T-helper 2 cell treated with Interferon-gamma antibody and Interleukin-4, amounts not matched to agents 100 ng/mL and 5 ng/mL, for 36 hours (primary cell): ENCODE measurements around the gene LDHB. TPM values are rescaled to one million over a fixed set of nuclear protein-coding genes. Genes with fewer than 3 reads are reported as not detected.
"Not testable (repeated sequence)": the region's sequence is repeated elsewhere in the genome, so short reads cannot be mapped to it uniquely, and the experiment has no call there.

Source experiments
- intact Hi-C: fragments of 100-400 bp; cut with micrococcal nuclease; formaldehyde crosslinking; loops from one replicate; pipeline ENCODE4 v1.15.1; 2023
- total RNA-seq: library from RNA; stranded (reverse); gene quantifications from 2 replicates; pipeline ENCODE4 v1.2.3, GENCODE V29; 2022

Gene LDHB
- total RNA-seq, 1 donor from 2014 or later: 1,307 TPM

DNA sequence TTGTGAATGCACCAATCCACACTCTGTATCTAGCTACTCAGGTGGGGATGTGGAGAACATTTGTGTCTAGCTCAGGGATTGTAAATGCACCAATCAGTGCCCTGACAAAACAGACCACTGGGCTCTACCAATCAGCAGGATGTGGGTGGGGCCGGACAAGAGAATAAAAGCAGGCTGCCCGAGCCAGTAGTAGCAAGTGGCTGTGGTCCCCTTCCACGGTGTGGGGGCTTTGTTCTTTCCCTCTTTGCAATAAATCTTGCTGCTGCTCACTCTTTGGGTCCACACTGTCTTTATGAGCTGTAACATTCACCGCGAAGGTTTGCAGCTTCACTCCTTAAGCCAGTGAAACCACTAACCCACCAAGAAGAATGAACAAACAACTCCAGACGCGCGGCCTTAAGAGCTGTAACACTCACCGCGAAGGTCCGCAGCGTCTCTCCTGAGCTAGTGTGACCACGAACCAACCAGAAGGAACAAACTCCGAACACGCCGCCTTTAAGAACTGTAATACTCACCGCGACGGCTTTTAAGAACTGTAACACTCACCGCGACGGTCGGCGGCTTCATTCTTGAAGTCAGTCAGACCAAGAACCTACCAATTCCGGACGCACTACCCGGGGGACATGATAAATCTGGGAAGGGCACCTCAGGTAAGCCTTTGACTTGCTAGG lies 4.6 kb upstream of the LDHB start:
- intact Hi-C loops: no loop called here

DNA sequence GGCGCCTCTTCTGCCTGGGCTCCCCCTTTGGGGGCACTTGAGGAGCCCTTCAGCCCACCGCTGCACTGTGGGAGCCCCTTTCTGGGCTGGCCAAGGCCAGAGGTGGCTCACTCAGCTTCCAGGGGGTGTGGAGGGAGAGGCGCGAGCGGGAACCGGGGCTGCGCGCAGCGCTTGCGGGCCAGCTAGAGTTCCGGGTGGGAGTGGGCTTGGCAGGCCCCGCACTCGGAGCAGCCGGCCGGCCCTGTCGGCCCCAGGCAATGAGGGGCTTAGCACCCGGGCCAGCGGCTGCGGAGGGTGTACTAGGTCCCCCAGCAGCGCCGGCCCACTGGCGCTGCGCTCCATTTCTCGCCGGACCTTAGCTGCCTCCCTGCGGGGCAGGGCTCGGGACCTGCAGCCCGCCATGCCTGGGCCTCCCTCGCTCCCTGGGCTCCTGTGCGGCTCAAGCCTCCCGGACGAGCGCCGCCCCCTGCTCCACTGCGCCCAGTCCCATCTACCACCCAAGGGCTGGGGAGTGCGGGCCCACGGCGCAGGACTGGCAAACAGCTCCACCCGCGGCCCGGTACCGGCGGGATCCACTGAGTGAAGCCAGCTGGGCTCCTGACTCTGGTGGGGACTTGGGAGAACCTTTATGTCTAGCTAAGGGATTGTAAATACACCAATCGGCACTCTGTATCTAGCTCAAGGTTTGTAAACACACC lies 3.9 kb upstream of the LDHB start:
- intact Hi-C loops: not testable (repeated sequence)

DNA sequence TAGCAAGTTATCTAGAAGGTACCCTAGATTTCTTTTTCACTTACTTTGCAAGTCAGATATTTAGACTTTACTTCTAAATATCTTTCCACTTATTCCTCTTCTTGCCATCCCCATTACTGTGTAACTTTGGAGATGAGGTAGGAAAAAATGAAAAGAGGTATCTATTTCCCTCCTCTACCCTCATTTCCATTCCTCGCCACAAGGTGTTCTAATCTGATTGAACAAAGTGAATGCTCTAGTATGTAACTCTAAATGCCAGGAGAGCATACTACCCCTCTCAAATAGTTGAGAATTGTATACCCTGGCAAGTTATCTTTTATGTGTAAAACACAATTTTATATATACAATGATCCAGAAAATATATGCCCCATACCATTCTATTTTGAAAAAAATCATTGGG lies 1.7 kb upstream of the LDHB start:
- intact Hi-C loops: loop anchor here (5.0 to 10.0 kb wide), 2 partner anchors 885 to 968 kb away; partner anchors contain the start of genes C2CD5 and ETNK1

DNA sequence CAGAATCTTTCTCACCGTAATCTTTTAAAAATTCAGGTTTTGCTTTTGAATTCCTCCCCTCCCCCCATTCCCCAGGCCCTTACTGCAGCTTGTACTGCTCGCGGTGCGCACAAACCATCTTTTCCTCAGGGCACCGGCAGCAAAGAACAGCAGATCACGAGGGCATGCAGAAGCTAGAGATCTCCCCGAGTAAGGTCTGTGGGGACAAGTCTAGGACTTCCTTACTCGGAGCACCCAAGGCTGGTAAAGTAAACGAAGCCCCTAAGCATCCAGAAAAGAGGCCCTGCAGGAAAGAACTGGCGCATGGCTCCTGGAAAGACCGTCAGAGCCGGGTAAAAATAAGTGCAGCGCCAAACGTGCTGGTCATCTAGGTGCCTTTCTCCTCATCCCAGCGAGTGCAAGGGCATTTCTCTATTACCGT lies 727 bp downstream of the LDHB start:
- intact Hi-C loops: loop anchor here (1.0 to 10.0 kb wide), 10 partner anchors 14 to 970 kb away; partner anchors contain the start of genes C2CD5, CMAS, ETNK1 and GOLT1B

DNA sequence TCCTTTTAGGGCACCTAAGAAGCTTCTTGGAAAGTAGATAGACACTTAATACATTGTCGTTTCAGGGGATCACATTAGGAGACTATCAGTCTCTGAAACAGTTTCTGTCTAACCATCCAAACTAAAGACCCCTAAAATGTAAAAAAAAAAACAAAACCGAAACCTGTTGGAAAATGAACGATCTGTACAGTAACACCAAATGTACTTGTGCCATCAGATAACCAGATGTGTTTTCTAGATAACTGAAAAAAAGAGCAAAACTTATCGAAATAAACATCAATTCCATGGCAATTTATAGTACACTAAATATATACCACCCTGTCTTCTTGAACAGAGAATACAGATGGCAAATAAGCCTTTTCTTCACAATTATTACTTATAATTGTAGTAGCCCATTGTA lies 2.1 kb downstream of the LDHB start:
- intact Hi-C loops: loop anchor here (5.0 to 10.0 kb wide), 2 partner anchors 889 to 972 kb away; partner anchors contain the start of genes C2CD5 and ETNK1

DNA sequence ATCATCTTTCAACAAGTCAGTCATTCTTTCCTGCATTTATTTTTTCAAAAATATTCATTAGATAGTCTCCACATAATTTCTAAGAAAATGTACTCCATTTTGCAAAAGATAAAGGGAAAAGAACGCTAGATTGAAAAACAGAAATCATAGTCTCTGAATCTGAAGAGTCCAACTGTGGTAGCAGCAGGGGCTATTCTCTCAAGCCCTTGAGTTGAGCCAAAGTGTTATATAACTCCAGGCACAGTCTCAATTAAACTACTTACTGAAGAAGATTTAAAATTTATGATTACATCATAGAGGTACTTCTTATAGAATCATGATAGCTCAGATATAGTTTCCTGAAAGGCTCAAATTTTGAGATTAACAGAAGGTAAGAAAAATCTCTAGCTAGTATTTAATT lies 5.8 kb downstream of the LDHB start:
- intact Hi-C loops: loop anchor here (10.0 kb wide), 1 partner anchor 893 kb away; the partner anchor contains the start of gene C2CD5

DNA sequence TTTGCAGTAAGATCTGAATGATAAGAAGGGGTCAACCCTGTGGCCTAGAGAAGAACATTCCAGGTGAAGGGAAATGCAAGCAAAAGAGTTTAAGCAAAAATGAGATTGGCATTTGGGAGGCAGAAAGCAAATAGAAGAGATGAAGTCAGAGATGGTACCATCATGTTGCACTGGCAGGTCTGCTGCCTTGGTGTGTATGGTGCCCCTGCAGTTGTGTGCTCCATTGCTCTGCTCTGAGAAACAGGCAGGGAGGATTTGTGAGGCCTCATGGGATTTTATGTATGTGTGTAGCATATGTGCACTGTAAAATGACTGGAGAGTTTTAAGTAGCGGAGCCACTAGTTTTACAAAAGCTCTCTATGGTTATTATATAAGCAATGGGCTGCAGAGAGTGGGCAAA lies 6.6 kb downstream of the LDHB start:
- intact Hi-C loops: loop anchor here (10.0 kb wide), 1 partner anchor 894 kb away; the partner anchor contains the start of gene C2CD5

DNA sequence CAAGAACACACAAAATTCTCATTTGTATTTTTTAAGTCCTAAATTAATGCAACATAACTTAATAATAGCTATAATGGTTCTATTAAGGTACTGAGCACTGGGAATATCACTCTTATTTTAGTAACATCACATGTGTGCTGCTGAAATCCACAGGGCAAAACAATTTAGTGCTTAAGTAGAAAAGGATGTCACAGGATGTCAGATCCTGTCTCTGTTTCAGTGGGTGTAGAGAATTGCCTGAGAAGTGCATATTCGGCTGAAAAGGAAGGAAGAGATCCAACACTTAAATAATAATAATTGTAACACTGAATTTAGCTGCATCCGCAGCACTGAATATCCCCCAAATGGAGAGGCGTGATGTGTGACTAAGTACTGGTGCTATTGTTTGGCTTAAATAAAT lies 8.6 kb downstream of the LDHB start:
- intact Hi-C loops: no loop called here

DNA sequence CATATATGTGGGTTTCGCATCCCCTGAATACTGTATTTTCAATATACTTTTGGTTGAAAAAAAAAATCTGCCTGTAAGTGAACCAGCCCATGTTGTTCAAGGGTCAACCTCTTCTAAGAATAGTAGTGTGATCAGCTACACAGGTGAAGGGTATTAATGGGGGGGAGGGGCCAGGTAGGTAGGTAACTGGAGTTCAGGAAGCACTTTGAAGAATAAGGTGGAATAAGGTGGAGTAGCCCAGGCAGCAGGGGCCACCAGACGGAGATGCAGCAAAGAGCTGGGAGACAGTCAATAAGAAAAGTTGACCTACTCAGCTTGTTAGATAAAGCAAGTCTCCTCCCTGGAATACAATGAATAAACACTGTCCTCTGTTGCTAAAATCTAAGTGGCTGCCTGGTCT lies 9.3 kb downstream of the LDHB start:
- intact Hi-C loops: no loop called here

DNA sequence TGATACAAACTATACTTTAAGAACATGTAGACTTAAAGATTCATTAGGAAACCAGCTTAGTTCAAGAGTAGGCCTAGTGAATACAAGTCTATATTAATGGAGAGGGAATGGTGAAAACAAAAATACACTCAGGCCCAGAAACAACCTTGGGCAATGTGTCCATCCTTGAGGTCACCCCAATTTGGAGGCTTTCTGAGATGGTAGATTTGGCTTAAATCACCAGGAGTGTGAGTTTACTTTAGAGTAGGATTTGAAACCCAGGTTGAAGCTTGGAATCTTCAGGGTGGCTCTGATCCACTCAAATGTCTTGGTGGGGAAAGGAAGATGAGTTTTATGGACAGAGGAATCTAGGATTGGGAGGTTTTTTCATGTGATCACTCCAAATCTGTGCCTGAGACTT lies 10.5 kb downstream of the LDHB start:
- intact Hi-C loops: no loop called here

DNA sequence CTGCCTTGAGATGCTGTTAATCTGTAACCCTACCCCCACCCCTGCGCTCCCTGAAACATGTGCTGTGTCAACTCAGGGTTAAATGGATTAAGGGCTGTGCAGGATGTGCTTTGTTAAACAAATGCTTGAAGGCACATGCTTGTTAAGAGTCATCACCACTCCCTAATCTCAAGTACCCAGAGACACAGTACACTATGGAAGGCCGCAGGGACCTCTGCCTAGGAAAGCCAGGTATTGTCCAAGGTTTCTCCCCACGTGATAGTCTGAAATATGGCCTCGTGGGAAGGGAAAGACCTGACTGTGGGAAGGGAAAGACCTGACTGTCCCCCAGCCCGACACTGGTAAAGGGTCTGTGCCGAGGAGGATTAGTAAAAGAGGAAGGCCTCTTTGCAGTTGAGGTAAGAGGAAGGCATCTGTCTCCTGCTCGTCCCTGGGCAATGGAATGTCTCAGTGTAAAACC lies 12.6 kb downstream of the LDHB start:
- intact Hi-C loops: not testable (repeated sequence)

DNA sequence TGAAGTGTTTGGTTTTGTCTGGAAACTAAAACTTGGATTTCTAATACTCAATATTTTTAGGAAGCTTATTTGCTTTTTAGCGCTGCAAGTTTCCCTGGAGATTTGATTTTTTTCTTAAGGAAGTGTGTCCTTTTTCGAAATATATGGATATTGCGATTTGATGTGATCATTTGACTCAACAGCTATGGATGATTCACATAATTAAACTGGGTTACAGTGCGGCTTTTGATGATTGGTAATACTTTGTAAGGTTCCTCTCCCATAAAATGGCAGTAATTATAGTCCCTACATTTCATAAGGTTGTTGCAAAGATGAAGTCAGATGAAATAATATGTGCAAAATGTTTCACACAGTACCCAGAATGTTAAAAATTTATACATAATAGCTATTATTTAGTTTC lies 13.1 kb downstream of the LDHB start:
- intact Hi-C loops: no loop called here

DNA sequence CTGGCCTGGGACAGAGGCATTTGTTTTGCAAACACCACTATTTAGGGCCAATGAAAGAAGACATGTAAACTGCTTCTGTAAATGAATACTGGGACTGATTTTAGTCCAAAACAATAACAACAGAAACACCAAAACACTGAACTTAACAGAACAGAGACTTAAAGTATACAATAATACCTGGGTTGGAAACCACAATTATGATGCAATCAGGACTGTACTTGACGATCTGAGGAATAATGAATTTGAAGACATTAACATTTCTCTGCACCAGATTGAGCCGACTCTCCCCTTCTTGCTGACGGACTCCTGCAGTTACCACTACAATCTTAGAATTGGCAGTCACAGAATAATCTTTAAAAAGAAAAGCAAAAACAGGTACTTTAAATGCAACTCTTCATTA lies 13.9 kb downstream of the LDHB start:
- intact Hi-C loops: loop anchor here (2.0 kb wide), 1 partner anchor 13 kb away; the partner anchor contains the start of gene LDHB

DNA sequence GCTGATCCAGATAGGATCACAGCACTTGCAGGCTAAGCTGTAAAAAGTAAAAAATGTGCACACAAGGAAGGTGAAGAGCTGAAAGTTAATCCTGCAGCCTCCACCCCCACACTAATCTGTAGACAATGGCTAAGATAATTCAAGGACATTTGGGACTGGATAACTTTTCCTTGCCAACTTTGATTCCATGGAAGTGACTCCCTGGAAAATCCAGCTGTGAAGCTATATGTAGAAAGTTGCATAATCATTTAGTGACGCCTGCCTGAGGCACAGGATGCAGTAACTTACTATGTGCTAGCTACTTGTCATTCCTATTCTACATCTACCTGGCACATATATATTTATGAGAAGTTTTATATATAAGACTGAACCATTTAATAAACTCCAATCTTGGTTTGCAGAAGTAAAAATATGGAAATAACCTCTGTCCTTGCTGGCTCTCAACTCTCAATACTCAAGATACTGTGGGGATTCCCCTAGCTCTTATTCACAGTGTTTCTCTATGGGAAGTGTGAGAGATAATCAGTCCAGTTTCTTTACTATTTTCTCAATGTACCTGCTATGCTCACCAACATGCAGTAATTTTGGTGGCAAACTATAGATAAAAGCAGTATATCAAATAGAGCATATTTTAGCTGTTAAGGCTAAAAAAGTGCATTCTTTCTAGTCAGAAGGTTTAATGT lies 14.8 kb downstream of the LDHB start:
- intact Hi-C loops: loop anchor here (2.0 kb wide), 1 partner anchor 14 kb away; the partner anchor contains the start of gene LDHB

DNA sequence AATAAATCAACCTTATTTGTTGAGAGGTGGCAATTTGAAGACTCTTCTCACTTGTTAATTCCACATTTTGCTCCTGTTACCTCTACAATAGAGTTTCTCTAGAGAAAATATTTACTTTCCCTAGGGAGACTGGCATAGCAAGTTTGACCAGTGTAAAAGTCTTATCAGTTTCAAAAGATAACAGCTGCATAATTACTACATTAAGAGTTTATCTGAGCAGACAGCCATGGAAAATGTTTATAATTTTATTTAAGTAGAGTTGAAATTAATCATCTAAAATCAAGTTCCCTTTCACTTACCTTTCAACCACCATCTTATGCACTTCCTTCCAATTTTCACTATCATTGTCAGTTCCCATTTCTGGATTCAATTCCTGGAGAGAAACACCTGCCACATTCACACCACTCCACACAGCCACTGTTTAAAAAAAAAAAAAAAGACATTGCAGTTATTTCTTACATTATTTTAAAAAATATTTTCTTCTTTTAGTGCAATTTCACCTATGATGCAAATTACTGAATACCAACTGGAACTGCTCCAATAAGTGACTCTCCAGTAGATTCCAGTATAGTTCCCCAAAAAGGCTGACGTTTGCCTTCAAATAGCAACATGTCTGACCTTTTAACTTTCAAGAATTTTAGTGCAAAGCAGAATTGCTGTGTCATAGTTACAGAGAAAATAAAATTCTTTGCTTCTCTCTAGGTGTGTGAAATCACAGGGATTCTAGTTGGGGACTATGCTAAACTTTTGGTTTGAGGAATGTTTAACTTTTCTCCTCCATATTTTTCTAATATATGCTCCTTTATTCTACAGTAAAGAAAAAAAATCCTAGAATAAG lies 19.4 kb downstream of the LDHB start:
- intact Hi-C loops: no loop called here

DNA sequence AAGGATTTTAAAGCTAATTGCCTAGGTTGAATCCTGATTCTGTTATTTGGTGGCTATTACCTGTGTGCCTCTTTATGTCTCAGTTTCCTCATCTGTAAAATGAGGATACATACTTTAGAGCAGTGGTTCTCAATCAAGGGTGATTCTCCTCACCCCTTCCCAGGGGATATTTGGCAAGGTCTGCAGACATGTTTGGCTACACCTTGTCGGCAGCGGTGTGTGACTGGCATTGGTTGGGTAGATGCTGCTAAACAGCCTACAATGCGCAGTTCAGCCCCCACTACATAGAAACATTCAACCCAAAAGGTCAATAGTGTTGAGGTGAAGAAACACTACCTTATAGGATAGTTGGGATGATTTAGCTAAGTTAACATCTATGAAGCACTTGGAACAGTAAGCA lies 23.4 kb downstream of the LDHB start:
- intact Hi-C loops: no loop called here

DNA sequence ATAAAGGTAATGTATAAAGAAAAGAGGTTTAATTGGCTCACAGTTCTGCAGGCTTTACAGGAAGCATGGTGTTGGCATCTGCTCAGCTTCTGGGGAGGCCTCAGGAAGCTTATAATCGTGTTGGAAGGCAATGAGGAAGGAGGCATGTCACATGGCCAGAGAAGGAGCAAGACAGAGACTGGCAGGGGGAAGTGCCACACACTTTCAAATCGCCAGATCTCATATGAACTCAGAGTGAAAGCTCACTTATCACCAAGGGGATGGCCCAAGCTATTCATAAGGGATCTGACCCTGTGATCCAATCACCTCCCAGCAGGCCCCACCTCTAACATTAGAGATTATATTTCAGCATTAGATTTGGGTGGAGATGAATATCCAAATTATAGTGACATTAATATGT lies 26.3 kb downstream of the LDHB start:
- intact Hi-C loops: no loop called here

DNA sequence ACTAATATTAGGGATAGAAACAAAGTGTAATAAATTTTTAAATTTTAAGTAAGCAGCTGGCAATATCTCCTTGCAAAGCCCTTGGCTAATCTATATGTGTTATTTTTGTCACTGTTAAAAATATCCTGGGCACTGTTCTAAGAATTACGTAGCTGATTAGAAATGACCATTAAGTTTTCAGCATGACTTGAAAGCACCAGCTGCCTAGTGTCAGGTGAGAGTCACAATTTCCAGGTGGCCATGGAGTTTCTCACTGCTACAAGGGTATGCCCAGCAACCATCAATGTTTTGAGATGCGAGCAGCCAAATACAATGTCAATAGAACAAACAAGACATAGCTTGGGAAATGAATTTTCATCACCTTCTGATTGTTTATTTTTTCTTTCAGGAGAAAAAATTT lies 29.7 kb downstream of the LDHB start:
- intact Hi-C loops: no loop called here

DNA sequence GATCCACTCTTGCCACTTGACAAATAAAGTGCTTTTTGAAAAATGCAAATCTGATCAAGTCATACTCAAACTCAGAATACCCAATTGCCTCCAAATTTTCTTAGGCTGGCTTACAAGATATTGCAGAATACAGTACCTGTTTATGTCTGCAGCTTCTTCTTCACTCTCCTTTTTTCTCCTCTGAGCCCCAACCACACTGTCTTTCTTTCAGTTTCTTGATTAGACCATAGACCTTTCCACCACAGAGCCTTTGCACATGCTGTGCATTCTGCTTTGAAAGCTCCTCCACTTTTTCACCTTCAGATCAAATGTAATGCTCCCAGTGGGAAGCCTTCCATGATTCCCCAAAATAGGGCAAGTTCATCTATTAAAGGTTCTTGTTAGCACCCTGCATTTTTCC lies 39.1 kb downstream of the LDHB start:
- intact Hi-C loops: loop anchor here (10.0 kb wide), 1 partner anchor 426 kb away; the partner anchor contains the start of gene CMAS

DNA sequence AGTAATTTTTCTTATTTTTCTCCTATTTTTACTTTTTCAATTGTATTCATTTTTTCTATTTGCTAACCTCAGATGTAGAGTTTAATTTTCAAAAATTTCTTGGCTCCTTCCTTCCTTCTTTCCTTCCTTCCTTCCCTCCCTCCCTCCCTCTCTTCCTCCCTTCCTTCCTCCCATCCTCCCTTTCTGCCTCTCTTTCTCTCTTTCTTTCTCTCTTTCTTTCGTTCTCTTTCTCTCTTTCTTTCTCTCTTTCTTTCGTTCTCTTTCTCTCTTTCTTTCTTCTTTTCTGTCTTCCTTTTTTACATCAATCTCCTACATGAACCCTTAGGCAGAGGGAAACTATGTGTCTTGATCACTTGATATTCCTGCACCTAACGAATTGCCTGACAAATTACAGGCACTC lies 40.6 kb downstream of the LDHB start:
- intact Hi-C loops: loop anchor here (10.0 kb wide), 1 partner anchor 428 kb away; the partner anchor contains the start of gene CMAS

DNA sequence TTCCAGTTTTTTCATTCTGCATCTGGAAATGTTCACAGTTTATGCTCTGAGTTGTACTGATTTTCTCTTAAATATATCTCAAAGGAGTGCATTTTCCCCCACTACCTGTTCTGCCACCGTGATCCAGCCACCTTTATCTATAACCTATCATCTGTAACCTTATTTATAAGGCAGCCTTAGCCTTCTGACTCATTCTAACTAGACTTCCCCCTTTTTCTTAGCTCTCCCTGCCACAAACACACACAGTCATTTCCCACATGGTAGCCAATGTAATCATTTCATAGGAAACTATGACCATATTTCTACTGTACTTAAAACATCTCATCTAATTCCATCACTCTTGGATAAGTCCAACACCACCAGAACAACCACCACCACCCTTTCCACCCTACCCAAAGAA lies 42.2 kb downstream of the LDHB start:
- intact Hi-C loops: loop anchor here (2.0 to 10.0 kb wide), 2 partner anchors 159 to 429 kb away; partner anchors contain the start of gene CMAS
